ENCODE measurements around the gene PRKD1.

The PRKD1 gene

DNA sequence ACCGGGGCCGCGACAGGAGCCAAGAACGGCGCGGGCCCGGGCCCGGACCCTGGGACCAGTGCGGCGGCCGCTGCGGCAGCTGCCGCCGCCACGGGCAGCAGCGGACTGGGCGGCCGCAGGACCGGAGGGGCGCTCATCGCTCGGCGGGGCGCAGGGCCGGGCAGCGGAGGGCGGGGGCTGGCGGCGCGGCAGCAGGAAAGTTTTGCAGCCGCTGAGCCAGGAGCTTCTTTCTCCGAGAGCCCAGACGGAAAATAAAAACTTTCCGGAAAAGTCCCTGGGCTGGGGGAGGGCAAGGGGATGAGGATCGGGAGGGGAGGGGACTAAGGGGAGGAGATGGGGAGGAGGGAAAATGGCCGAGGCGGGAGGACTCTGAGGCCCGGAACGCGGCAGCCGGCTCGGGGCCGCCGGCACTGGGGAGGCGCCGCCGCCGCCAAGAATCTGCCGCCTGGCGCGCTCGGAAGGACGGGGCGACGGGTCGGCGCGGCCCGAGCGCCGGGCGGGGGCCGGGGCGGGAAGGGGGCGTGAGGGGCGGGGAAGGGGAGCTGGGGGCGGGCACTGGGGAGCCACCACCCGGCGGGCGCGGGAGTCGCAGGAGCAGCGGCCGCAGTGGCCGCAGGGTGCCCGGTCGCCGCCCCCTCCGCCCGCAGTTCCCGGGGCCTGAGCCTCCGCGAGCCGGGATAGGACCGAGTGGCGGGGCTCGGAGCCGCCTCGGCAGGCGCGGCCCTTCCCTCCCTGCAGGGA lies at the start of gene PRKD1:
TSS of gene PRKD1 (minus strand) at position 472 of the 741 bp plus-strand sequence.
- DNase-seq = no peak

- no peak for DNase-seq
Observed at GRCh38 chr14:29971101-29971500, 43.5 kb upstream of the PRKD1 start.

DNA sequence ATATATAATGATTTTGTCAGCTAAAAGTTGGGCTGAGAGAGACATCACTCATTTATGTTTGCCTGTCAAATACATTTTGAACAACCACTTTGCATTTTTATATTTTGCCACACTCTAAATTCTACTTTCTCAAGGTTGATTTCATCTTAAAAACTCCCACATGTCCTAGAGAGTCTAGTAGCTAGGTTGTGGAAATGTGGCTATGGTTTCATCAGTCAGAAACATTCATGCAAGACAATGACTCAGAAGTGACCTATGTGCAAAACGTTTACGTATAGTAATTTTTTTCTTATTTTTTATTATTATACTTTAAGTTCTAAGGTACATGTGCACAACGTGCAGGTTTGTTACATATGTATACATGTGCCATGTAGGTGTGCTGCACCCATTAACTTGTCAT lies 27.4 kb upstream of the PRKD1 start:
- DNase-seq = no peak

DNA sequence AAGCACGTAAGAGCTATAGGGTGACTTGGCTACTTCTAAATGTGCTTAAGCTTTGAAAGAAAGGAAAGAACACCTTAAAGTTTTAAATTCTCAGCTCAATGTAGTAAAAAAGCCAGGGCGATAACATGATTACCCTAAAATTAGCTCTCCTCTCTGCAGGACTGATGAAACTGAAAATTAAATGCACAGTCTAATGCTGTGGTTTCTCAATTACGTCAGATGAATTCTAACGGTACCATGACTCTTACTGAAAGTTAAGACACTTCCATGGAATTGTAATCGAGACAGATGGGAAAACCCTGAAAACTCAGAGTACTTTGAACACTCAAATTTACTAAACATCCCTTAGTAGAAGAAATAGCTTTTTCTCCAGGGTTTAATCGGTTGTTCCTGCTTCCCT lies 25.9 kb upstream of the PRKD1 start:
- no peak for DNase-seq

DNA sequence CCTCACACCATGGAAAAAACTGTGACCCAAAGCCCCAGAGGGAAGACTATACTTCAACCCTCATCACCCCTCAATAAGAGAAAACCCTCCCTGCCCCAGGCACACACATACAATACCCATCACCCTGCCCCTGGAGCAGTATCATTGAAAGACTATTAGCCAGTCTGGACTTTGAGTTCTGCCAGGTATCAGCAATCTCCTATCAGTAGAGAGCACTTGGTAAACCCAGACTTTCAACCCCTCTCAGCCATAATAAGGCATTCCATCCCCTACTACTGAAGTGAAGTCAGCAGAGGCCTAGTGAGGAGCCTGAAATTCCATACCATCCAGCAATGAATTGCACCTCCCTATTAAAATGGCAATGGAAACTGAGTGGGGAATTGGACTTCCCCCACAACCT lies 16.4 kb upstream of the PRKD1 start:
- no peak for DNase-seq

- DNase-seq = no peak
Observed at GRCh38 chr14:29941401-29941800, 13.8 kb upstream of the PRKD1 start.

GRCh38 chr14:29940482-29940881 lies 12.8 kb upstream of the PRKD1 start:
- no peak for DNase-seq

DNA sequence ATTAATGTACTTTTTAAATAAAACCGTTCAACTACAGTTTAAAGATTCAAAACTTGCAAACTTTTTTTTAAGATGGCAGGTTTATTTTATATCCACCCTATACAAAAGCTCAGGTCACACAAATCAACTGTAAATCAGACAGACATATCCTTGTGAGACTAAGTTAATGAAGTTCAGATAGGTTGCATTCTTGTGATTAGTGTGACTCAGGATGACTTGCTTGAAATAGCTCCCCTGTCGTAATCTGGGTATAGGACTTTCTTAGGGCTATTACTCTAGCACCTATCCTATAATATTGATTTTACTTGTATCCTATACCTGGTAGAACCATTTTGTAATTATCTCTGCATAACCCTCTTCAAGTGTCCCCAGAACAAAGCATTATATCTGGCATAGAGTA lies 9.5 kb upstream of the PRKD1 start:
- DNase-seq = no peak

DNA sequence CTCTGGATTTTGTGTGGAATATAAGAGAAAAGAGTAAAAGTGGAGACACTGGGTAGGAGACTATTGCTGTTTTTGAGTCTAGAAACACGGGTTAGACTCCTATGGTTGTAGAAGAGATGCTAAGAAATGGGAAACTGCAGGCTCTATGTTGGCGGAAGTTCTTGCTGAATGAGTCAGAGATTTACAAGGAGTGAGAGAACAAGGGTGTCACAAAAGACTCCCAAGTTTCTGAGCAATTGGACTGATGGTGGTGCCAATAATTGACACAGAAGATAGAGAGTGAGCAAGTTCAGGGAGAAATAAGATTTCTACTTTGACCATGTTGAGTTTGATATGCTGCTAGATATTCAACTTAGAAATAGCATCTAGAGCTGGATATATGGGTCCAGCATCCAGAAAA lies 2.6 kb upstream of the PRKD1 start:
- DNase-seq = no peak

DNA sequence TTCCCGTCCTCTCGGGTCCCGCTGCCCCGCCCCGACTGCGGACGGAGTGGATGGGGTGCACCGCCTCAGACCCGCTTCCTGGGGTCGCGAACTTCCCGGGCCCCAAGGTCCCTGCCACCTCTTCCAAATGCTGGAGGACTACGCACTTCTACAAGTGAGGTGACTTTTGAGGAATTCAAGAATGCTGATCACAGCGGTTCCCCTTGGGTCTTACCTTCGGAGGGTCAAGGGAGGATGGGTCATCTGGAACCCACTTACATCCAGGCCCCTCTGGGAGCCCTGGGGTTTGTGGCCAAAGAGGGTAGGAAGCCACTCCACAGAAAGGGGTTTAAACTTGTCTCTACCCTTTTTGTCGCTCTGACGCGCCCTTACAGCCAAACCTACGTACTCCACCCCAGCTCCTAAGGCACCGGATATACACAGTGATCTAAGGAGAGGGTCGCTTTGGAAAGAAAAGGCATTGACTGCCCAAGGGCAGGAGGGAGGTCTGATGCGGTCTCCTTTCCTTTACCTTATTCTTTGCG lies 532 bp upstream of the PRKD1 start:
- no peak for DNase-seq

GRCh38 chr14:29926701-29927375 lies 809 bp downstream of the PRKD1 start:
- DNase-seq = no peak

GRCh38 chr14:29926228-29926627 lies 1.4 kb downstream of the PRKD1 start:
- DNase-seq = no peak

DNA sequence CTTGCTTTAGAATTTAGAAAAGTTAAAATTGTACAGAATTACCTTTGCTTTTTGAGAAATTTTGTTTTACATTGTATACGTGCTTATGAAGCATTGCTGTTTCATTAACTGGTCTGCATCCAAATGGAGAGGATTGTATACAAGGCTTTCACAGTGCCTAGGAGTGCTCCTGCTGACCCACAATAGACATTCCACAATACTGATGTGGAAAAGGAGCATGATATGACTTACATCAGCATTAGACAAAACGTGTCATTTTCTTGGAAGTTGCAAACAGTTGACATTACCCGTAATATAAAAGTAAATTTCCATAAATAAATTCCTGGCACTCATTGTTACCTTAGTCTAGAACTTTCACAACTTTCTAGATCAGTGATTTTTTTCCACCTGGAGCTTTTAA lies 1.9 kb downstream of the PRKD1 start:
- no peak for DNase-seq

GRCh38 chr14:29925101-29925722 lies 2.4 kb downstream of the PRKD1 start:
- no peak for DNase-seq

DNA sequence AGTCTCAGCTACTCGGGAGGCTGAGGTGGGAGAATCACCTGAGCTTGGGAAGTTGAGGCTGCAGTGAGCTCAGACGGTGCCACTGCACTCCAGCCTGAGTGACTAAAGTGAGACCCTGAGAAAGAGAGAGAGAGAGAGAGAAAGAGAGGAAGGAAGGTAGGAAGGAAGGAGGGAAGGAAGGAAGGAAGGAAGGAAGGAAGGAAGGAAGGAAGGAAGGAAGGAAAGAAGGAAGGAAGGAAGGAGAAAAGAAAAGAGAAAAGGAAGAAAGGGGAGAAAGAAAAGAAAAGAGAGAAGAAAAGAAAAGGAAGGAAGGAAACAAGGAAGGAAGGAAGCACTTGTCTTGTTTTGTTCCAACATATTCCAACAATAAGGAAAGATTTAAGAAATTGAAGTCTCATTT lies 7.8 kb downstream of the PRKD1 start:
- DNase-seq = no peak

- DNase-seq = no peak
Observed at GRCh38 chr14:29918981-29919380, 8.7 kb downstream of the PRKD1 start.

DNA sequence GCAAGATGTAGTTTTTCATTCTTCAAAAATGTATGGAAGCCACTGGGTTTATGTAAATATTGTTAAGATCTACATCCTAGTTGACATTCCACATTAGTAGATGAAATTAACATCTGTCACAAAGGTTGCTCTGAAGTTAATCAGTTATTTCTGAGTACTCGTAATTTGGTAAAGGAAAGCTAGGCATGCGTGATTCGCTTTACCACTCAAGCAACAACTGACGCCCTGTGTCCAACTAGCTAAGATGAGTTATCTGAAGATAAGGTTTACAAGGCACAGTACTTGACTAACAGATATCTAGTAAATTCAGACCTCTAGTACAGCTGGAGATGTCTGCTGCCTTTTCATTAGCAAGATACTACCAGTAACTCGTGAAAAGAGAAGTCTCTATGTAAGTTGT lies 14.1 kb downstream of the PRKD1 start:
- DNase-seq = no peak

GRCh38 chr14:29911810-29912209 lies 15.8 kb downstream of the PRKD1 start:
- no peak for DNase-seq

- DNase-seq = no peak
Observed at GRCh38 chr14:29908652-29909577, 18.7 kb downstream of the PRKD1 start.

- no peak for DNase-seq
Observed at GRCh38 chr14:29906256-29906870, 21.3 kb downstream of the PRKD1 start.

DNA sequence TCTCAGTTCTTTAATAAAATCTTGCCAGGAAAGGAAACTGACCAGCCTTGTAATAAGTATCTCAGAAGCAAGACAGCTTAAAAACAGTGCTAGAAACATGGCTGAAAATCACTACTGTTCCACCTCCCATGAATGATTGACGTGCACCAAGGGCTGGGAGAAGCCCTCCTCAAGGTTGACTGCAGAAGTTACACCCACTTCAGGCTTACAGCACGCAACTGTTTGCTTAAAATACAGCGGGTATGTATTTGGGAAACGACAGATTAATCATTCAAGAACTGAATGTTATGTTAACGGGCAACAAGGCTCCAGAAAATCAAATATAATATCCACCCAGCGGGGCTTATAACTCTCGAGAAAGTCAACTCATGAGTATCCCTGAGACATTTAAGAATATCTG lies 22.1 kb downstream of the PRKD1 start:
- DNase-seq = no peak

- no peak for DNase-seq
Observed at GRCh38 chr14:29900609-29901350, 26.9 kb downstream of the PRKD1 start.
